Measurements from ENCODE around the gene ZNF236.
"Not testable (repeated sequence)": the region's sequence is repeated elsewhere in the genome, so short reads cannot be mapped to it uniquely, and the experiment has no call there.

ZNF236 gene

DNA sequence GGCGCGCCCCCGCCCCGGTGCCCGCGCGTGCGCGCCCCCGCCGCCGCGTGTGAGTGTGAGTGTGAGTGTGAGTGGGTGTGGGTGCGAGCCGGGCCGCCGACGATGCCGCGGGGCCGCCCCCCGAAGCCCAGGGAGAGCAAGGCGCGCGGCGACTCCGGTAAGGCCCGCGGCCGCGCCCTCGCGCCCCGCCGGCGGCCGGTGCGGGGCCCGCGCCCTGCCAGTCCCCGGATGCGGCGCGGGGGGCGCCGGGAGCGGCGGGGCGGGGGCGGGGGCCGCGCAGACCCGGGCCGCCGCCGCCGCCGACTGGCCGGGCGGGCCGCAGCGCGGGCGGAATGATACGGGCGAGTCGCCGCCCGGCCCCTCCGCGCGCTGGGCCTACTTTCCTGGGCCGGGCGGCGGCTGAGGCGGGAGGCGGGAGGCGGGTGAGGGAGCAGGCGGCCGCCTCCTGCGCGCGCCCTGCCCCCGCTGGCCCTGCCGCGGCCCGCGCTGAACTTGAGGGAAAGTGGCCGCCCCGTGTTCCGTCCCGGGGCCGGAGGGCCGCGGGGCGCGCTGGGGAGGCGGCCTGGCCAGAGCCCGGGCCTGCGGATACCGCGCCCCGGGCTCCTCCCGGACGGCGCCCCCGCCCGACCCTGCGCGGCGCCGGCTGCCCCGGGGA, at the start of gene ZNF236:
ZNF236 (plus strand) TSS at position 52 of the 655 bp plus-strand sequence; CDS start at position 103, 51 bp downstream.
- DNase-seq, result peak; percentile 82

DNA sequence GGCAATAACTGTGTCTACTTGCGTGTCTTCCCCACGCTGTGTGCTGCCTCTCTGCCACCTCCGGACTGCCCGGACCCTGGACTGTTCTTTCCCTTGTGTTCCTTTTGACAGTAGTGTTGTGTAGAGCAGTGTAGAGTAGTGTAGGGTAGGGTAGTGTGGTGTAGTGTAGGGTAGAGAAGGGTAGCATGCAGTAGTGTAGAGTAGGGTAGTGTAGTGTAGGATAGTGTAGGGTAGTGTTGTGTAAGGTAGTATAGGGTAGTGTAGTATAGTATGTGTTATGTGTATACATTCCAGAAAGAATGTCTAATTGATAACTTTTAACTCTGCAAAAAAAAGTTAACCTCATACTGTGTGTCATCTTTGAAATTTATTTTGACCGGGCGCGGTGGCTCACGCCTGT, 49.7 kb upstream of the ZNF236 start:
- no peak for DNase-seq

DNA sequence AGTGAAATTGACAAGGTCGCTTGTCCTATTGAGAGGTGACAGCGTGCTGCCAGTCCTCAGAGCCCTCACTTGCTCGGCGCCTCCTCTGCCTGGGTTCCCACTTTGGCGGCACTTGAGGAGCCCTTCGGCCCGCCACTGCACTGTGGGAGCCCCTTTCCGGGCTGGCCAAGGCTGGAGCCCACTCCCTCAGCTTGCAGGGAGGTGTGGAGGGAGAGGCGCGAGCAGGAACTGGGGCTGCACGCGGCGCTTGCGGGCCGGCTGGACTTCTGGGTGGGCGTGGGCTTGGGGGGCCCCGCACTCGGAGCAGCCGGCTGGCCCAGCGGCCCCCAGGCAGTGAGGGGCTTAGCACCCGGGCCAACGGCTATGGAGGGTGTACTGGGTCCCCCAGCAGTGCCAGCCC, 45.3 kb upstream of the ZNF236 start:
- not testable (repeated sequence) for DNase-seq

DNA sequence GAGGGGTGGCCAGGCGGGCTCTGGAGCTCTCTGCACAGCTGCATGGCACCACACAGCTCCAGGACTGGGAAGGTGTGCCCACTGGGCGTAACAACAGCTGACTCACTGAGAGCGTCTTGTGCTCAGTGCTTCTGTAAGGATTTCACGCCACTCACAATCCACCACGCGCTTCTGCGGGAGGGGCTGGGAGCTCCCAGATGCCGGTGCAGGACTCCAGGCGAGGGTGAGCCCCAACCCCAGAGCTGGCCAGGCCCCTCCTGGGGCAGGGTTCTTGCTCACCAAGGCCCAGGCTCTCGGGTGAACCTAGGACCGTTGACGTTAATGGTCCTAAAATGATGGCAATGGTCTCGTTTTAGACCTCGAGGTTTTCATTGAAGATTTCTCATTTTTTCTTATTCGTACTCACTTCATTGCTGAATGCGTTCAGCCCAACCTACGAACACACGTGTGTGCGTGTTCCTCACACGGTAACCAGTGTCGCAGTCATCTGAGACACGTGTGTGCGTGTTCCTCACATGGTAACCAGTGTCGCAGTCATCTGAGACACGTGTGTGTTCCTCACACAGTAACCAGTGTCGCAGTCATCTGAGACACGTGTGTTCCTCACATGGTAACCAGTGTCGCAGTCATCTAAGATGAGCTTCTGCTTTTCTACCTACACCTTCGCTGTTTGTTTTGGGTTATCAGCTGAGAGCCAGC, 38.4 kb upstream of the ZNF236 start:
- no peak for DNase-seq

DNA sequence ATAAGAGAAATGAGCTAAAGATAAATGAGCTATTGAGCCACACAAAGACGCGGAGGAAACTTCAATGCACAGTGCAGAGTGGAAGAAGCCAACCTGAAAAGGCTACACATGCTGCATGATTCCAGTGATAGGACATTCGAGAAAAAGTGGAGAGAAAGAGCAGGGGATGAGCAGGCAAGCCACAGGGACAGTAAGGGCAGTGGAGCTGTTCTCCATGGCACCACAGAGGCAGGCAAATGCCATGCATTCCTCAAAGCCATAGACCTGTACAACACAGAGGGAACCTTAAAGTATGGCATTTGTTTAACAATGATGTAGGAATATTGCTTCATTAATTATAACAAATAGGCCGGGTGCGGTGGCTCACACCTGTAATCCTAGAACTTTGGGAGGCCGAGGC, 36.5 kb upstream of the ZNF236 start:
- no peak for DNase-seq

DNA sequence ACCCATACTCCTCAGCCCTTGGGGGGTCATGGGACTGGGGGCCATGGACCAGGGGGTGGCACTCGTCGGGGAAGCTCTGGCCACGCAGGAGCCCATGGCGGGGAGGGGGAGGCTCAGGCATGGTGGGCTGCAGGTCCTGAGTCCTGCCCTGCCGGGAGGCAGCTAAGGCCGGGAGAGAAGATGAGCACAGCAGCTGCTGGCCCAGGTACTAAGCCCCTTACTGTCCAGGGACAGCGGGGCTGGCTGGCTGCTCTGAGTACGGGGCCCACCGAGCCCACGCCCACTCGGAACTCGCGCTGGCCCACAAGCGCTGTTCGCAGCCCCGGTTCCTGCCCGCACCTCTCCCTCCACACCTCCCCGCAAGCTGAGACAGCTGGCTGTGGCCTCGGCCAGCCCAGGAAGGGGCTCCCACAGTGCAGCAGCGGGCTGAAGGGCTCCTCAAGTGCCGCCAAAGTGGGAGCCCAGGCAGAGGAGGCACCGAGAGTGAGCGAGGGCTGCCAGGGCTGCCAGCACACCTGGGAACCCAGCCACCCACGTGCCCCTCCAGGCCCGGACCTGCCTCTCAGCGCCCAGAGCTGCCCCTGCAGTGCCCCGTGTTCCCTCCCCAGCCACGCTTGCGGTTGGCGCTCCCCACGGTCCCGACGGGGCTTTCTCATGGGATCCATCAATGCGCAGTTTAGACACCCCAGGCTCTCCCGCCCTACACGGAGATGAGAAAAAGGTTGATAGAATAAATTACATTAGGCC, 33.6 kb upstream of the ZNF236 start:
- no peak for DNase-seq

DNA sequence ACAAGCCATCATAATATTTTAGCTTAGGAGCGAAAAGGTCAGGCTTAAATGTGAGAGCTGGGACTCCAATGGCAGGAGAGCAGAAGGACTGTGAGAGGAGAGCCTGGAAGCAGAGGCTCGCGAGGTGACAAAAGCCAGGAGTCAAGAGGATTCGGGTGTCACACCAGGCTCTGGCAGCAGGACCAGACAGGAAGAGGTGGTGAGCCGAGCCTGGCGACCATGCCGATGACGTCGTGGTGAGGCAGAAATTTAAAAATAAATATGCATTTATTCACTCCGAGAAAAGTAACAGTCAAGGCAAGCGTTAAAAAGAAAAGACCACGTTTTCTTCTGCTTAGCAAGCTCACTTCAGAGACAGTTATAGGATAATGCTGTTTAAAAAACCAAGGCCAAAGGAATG, 31.3 kb upstream of the ZNF236 start:
- DNase-seq, result no peak

DNA sequence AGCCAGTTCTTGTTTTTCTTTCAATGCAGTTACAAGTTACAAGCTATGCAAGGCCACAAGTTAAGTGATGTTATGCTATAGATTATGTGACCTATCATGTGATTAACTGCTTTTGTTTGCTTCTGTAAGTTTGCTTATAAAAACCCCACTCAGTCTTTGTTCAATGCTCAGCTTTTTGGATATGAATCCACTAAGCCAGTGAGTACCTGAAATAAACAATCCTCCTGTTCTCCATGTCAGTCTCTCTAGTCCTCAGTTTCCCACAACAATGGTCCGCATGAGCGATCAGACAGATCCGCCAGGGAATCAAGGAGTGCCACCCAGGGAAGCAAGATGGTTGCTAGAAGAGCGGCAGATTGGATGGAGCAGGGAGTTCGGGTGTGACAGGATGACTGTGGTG, 30.7 kb upstream of the ZNF236 start:
- no peak for DNase-seq

DNA sequence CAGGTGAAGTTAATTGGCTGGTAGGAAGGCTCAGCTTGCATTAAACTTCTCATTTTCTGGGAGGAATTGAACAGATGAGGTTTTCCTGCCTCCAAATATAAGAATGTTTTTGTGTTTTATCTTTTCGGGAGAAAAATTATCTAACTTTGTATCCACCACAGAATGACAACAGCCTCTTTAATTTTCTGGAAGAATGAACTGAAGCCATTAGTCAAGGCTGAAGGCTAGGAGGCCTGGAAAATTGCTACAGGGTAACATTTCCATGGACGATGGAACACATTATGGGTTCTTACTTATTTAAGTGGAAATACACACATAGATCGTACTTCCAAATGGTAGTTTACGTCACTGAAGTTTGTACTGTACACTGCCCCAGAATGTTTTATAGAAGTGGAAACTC, 28.0 kb upstream of the ZNF236 start:
- no peak for DNase-seq

DNA sequence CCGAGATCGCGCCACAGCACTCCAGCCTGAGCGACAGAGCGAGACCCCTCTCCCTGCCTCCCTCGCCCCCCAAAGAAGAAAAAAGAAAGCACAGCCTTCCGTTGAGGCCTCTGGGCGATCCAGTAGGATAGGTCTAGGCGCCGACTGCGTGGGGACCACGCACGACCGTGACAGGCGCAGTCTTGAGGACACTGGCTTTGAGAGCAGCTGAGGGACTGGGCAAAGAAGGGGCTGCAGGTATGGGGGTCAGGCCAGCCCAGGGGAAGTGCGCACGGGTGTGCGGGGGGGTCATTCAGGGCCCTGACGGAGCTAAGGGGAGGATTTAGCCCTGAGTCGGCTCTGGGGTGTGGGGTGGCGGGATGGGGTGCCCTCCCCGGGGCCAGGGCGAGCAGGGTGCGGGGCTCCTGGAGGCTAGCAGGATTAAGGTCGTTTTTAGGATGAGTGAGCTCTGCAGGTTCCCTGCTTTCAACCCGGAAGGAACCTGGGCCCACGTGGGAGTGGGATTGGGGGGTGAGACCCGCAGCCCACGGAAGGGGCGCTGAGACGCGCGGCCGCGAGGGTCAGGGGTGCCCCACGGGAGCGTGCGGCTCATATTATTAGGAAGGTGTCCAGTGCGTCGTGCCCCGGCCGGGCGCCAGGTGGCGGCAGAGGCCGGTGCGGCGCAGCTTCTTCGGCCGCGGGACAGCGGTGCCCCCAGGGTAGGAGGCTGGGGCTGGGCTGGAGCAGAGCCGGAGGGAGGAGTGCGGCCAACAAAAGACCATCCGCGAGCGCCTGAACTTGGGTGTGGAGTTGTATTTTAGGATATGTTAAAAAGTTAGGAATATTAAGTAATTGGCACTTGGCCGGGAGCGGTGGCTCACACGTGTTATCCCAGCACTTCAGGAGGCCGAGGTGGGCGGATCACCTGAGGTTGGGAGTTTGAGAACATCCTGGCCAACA, 20.5 kb upstream of the ZNF236 start:
- DNase-seq, result peak; percentile 78

DNA sequence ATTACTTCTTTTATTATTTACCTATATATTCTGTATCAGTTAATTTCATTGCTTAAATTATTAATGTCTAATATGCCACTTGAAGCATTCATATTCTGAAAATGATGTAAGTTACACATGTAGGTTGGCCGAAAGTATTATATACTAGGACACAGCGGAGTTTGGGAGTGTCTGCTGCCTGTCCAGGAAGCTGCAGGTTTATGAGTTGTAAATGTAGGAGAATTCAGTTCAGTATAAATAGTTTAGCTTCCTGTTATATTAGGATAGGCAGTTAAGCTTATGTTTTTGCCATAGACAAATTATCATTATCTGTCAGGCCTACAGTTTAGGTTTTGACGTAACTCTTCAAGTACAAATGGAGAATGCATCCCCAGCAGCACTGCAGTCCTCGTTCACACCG, 18.9 kb upstream of the ZNF236 start:
- DNase-seq, result no peak

DNA sequence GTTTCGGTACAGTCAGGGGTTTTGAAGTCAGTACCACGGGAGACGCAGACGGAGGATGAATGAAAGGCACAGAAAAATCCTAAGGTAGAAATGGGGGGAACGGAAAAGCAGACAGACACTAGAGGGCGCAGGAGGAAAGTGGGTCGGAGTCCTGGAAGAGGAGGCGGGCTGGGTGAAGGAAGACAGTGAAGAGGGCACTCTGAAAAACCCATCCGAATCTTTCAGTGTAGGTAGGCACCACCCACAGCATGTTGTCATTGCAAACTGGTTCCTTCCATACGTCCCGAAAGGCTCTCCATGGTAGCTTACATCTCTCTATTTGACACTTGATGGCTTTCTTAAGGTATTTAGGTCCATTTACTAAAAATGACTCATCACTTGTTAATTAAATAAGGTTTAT, 18.5 kb upstream of the ZNF236 start:
- DNase-seq, result peak; percentile 93

DNA sequence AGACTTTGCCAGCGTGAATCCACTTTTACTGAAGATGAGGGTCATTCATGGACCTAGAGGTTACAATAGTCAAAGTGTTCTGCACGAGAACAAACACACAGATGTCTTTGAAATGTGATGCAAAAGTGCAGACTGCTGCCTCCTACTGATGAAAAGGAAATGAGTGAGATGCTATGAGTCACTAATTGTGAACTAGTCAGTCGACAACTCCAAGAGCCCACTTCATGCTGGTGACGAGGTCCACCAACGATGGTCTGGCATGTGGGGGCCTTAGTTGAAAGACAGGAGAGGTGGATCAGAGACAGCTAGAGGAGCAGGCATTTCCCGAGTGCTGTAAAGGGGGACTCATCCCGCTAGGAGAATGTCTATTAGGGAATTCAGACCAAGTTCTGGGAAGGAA, 17.1 kb upstream of the ZNF236 start:
- peak; percentile 32 for DNase-seq

DNA sequence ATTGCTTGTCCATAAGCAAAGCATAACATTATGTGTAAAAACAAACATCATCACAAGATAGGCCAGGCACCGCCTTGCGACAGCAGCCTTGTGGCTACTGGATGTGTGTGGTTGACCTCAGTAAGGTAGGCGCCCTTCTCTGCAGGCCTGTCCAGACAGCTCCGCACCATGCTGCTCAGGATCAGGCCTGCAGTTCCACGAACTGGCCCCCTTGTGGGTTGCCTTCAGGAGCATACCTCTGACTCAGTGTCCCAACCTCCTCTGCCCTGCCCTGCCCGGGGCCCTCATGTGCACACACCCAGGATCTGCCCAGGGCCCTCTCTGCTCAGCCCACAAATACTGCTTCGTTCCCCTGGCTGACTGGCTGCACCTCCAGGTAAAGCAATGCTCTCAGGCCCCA, 16.1 kb upstream of the ZNF236 start:
- DNase-seq, result no peak

DNA sequence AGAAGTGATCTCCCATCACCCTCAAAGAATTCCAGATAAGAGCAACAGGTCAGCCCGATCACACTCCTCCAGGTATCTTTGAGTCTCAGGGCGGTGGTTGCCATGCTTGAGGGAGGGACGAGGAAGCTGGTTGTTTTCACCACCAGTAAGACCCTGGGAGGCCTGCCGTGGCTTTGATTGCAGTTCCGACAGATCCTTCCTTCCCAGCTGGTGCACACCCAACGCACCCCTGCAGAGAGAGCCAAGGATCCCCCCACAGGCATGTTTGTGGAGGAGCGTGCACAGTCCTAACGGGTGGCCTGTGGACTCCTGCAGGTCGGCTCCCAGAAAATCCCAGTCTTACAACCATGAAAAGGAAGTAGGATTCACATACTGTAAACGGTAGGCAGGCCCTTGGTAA, 13.8 kb upstream of the ZNF236 start:
- no peak for DNase-seq

DNA sequence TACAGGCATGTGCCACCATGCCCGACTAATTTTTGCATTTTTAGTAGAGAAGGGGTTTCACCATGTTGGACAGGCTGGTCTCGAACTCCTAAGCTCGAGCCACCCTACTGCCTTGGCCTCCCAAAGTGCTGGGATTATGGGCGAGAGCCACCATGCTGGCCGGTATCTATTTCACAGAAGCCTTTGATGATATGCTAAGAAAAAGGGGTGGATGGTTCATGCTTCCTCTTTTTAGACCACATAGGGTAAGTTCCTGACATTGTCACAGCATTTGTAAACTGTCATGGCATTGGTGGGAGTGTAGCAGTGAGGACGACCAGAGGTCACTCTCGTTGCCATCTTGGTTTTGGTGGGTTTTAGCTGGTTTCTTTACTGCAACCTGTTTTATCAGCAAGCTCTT, 10.8 kb upstream of the ZNF236 start:
- peak; percentile 74 for DNase-seq

DNA sequence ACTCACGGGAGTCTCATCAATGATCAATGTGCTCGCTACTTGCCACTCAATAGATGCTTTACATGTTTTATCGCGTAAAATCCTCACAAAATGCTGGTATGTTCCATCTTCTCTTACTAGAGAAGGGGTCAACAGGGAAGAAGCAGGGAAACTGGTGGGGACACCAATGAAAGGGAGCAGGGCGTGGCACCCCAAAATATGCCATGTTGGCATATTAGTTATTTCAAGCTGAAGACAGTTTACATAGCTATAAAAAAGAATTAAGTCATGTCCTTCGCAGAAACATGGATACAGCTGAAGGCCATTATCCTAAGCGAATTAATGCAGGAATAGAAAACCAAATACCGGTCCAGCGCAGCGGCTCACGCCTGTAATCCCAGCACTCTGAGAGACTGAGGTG, 8.1 kb upstream of the ZNF236 start:
- no peak for DNase-seq

DNA sequence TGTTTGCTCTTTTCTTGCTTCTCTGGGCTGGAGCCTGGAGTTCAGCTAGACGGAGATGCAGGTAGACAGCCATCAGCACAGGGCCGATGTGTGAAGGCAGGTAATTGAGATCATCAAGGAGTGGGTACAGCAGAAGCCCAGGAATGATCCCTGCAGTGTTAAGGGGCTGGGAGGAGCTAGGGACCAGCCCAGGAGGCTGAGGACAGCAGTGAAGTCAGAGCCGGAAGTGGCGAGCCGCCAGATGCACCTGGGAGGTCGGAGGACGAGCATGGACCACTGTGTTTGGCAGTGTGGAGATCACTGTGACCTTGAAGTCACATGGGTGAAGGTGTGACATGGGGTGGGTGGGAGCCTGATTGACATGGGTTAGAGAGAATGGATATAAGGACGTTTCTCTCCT, 6.2 kb upstream of the ZNF236 start:
- no peak for DNase-seq

DNA sequence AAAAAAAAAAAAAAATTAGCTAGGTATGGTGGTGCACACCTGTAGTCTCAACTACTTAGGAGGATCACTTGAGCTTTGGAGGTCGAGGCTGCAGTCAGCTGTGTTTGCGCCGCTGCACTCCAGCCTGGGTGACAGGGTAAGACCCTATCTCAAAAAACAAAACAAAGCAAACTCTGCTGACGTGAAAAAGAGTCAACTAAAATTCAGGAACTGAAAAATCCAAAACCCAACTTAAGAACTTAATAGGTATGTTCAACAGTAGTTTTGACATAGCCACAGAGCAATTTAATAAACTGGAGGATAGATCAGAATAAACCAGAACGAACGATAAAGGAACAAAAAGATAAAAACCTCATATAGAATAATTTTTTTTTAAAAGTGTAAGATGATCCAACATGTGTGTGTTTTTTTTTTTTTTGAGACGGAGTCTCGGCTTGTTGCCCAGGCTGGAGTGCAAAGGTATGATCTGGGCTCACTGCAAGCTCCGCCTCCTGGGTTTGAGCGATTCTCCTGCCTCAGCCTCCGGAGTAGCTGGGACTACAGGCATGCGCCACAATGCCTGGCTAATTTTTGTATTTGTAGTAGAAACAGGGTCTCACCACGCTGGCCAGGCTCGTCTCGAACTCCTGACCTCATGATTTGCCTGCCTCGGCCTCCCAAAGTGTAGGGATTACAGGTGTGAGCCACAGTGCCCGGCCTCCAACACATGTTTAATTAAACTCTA, 4.3 kb upstream of the ZNF236 start:
- DNase-seq, result no peak

DNA sequence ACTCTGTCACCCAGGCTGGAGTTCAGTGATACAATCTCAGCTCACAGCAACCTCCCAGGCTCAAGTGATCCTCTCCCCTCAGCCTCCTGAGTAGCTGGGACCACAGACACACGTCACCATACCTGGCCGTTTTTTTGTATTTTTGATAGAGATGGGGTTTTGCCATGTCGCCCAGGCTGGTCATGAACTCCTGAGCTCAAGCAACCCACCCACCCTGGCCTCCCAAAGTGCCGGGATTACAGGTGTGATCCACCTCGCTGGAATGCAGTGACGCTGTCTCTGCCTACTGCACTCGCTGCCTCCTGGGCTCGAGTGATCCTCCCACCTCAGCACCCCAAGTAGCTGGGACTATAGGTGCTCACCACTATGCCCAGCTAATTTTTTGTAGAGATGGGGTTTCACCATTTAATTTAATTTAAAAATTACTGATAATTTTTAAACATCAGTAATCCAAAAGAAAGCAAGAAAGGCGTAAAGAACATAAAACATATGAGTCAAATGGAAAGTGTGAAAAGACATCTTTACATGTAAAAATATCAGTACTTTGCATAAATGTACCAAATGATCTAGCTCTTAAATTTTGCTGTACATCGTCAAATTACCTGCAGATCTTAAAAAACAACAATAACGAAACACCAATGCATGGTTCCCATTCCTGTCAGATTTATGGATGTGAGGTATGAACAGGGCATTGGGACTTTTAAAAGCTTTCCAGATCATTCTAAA, 2.8 kb upstream of the ZNF236 start:
- no peak for DNase-seq

DNA sequence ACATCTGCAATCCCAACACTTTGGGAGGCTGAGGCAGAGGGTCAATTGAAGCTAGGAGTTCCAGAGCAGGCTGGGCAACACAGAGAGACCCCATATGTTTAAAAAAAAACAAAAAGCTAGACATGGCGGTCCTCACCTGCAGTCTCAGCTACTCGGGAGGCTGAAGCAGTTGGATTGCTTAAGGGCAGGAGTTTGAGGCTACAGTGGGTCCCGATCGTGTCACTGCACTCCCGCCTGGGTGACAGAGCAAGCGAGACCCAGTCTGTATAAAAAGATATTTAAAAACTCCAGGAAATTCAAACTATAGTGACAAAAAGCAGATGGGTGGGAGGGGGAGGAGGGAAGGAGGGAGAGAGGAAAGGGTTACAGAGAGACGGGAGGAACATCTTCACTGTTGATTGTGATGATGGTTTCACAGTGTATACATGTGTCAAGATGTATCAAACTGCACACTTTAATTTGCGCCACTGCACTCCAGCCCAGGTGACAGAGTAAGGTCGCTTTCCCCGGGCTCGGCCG, 942 bp upstream of the ZNF236 start:
- DNase-seq, result peak; percentile 46

Measured in hematopoietic multipotent progenitor cell treated with erythropoietin and hydrocortisone succinate and interleukin-3 and kit ligand, for 6 days (in vitro differentiated cells).